ENCODE measurements around the gene PAWR. TPM values are rescaled to one million over a fixed set of nuclear protein-coding genes. Genes with fewer than 3 reads are reported as not detected.

The PAWR gene
- polyA plus RNA-seq, result 10 to 100 TPM; 14.2 to 47.6 (median 19.2) TPM
- long read RNA-seq, donor 1, full-length matches to known transcripts, result 13 of 21 reads
- long read RNA-seq, donor 1, partial matches to known transcripts, result 8 of 21 reads
- long read RNA-seq, donor 1, other reads (novel, unspliced or antisense), result 0 of 21 reads
- long read RNA-seq, donor 2, partial matches to known transcripts, result 0 of 2 reads
- long read RNA-seq, donor 2, other reads (novel, unspliced or antisense), result 0 of 2 reads
- long read RNA-seq, donor 3, partial matches to known transcripts, result 0 of 6 reads
- long read RNA-seq, donor 3, other reads (novel, unspliced or antisense), result 0 of 6 reads
- long read RNA-seq, donor 4, result 0 reads
- long read RNA-seq, donor 5, result 0 reads
- long read RNA-seq, donor 6, full-length matches to known transcripts, result 4 of 4 reads
- long read RNA-seq, donor 6, partial matches to known transcripts, result 0 of 4 reads
- long read RNA-seq, donor 6, other reads (novel, unspliced or antisense), result 0 of 4 reads
- long read RNA-seq, donor 7, result 0 reads
- long read RNA-seq, donor 8, result 0 reads
- long read RNA-seq, donor 9, partial matches to known transcripts, result 0 of 2 reads
- long read RNA-seq, donor 9, other reads (novel, unspliced or antisense), result 0 of 2 reads
- long read RNA-seq, donor 10, full-length matches to known transcripts, result 8 of 8 reads
- long read RNA-seq, donor 10, partial matches to known transcripts, result 0 of 8 reads
- long read RNA-seq, donor 10, other reads (novel, unspliced or antisense), result 0 of 8 reads

- FAIRE-seq (no peak), DNase-seq (peak; percentile 88 to 94)
- Histone ChIP-seq H3K27ac (ENCODE audit: low read depth in 1 of 3, low read length in 2 of 3) (peak within 1 kb of the TSS; percentile 86 to 99 (median 91)), H3K9me3 (ENCODE audit: control insufficient read depth in 2 of 2, insufficient read depth in 1 of 2, low read depth in 1 of 2, low read length in 1 of 2) (no peaks in the 10 kb centered on the region), H3K27me3 (ENCODE audit: control insufficient read depth in 3 of 3, insufficient read depth in 3 of 3, low read length in 3 of 3) (no peaks in the 10 kb centered on the region), H3K4me3 (ENCODE audit: low read depth in 1 of 3, low read length in 3 of 3) (peak within 1 kb of the TSS; percentile 90 to 97 (median 92)), H3K4me1 (ENCODE audit: control insufficient read depth in 3 of 3, insufficient read depth in 2 of 3, low read depth in 1 of 3, low read length in 2 of 3) (peaks cover 0 to 5% (median 3%) of the 10 kb centered on the region in 3 donors), H3K36me3 (ENCODE audit: control insufficient read depth in 3 of 3, insufficient read depth in 2 of 3, low read depth in 1 of 3, low read length in 3 of 3) (no peaks in the 10 kb centered on the region)
- WGBS, 3 donors, result 0 to 1% (median 1%) methylated on average over 61 to 107 of the region's 107 CpGs
Observed at GRCh38 chr12:79690638-79691510, at the start of gene PAWR. Gene PAWR (minus strand): TSS chr12:79690964. CDS start chr12:79690244, 720 bp downstream.

GRCh38 chr12:79737875-79738718 is 47.3 kb upstream of the PAWR start:
- no peak for FAIRE-seq
- no peak overlapping the region for H3K27ac ChIP-seq (ENCODE audit: low read depth in 1 of 3, low read length in 2 of 3)
- H3K4me3 ChIP-seq (ENCODE audit: low read depth in 1 of 3, low read length in 3 of 3), result no peak overlapping the region
- no peaks in the 10 kb centered on the region for H3K36me3 ChIP-seq (ENCODE audit: control insufficient read depth in 3 of 3, insufficient read depth in 2 of 3, low read depth in 1 of 3, low read length in 3 of 3)
- no peaks in the 10 kb centered on the region for H3K9me3 ChIP-seq (ENCODE audit: control insufficient read depth in 2 of 2, insufficient read depth in 1 of 2, low read depth in 1 of 2, low read length in 1 of 2)
- H3K27me3 ChIP-seq (ENCODE audit: control insufficient read depth in 3 of 3, insufficient read depth in 3 of 3, low read length in 3 of 3), result no peaks in the 10 kb centered on the region
- peak; percentile 77 for DNase-seq
- 2 to 11% (median 3%) methylated on average over 4 of the region's 4 CpGs for WGBS, 3 donors
- H3K4me1 ChIP-seq (ENCODE audit: control insufficient read depth in 3 of 3, insufficient read depth in 2 of 3, low read depth in 1 of 3, low read length in 2 of 3), result no peaks in the 10 kb centered on the region

- H3K4me3 ChIP-seq (ENCODE audit: low read depth in 1 of 3, low read length in 3 of 3), result no peak overlapping the region
- no peak for FAIRE-seq
- no peaks in the 10 kb centered on the region for H3K27me3 ChIP-seq (ENCODE audit: control insufficient read depth in 3 of 3, insufficient read depth in 3 of 3, low read length in 3 of 3)
- H3K27ac ChIP-seq (ENCODE audit: low read depth in 1 of 3, low read length in 2 of 3), result no peak overlapping the region
- no peaks in the 10 kb centered on the region for H3K36me3 ChIP-seq (ENCODE audit: control insufficient read depth in 3 of 3, insufficient read depth in 2 of 3, low read depth in 1 of 3, low read length in 3 of 3)
- no peak for DNase-seq
- H3K4me1 ChIP-seq (ENCODE audit: control insufficient read depth in 3 of 3, insufficient read depth in 2 of 3, low read depth in 1 of 3, low read length in 2 of 3), result no peaks in the 10 kb centered on the region
- H3K9me3 ChIP-seq (ENCODE audit: control insufficient read depth in 2 of 2, insufficient read depth in 1 of 2, low read depth in 1 of 2, low read length in 1 of 2), result no peaks in the 10 kb centered on the region
Observed at GRCh38 chr12:79732638-79733037, 41.9 kb upstream of the PAWR start.

GRCh38 chr12:79725987-79726386 is 35.2 kb upstream of the PAWR start:
- no peaks in the 10 kb centered on the region for H3K36me3 ChIP-seq (ENCODE audit: control insufficient read depth in 3 of 3, insufficient read depth in 2 of 3, low read depth in 1 of 3, low read length in 3 of 3)
- H3K4me3 ChIP-seq (ENCODE audit: low read depth in 1 of 3, low read length in 3 of 3), result no peak overlapping the region
- DNase-seq (no peak), FAIRE-seq (no peak)
- no peaks in the 10 kb centered on the region for H3K27me3 ChIP-seq (ENCODE audit: control insufficient read depth in 3 of 3, insufficient read depth in 3 of 3, low read length in 3 of 3)
- no peak overlapping the region for H3K27ac ChIP-seq (ENCODE audit: low read depth in 1 of 3, low read length in 2 of 3)
- H3K4me1 ChIP-seq (ENCODE audit: control insufficient read depth in 3 of 3, insufficient read depth in 2 of 3, low read depth in 1 of 3, low read length in 2 of 3), result no peaks in the 10 kb centered on the region
- WGBS, 3 donors, result 78 to 88% (median 84%) methylated on average over 1 of the region's 1 CpG
- H3K9me3 ChIP-seq (ENCODE audit: control insufficient read depth in 2 of 2, insufficient read depth in 1 of 2, low read depth in 1 of 2, low read length in 1 of 2), result no peaks in the 10 kb centered on the region

GRCh38 chr12:79717006-79717405 is 26.2 kb upstream of the PAWR start:
- no peak for DNase-seq
- Histone ChIP-seq H3K4me1 (ENCODE audit: control insufficient read depth in 3 of 3, insufficient read depth in 2 of 3, low read depth in 1 of 3, low read length in 2 of 3) (no peaks in the 10 kb centered on the region), H3K27ac (ENCODE audit: low read depth in 1 of 3, low read length in 2 of 3) (no peak overlapping the region), H3K27me3 (ENCODE audit: control insufficient read depth in 3 of 3, insufficient read depth in 3 of 3, low read length in 3 of 3) (no peaks in the 10 kb centered on the region), H3K36me3 (ENCODE audit: control insufficient read depth in 3 of 3, insufficient read depth in 2 of 3, low read depth in 1 of 3, low read length in 3 of 3) (no peaks in the 10 kb centered on the region), H3K4me3 (ENCODE audit: low read depth in 1 of 3, low read length in 3 of 3) (no peak overlapping the region), H3K9me3 (ENCODE audit: control insufficient read depth in 2 of 2, insufficient read depth in 1 of 2, low read depth in 1 of 2, low read length in 1 of 2) (no peaks in the 10 kb centered on the region)
- no peak for FAIRE-seq
- WGBS, 3 donors, result 92 to 95% (median 95%) methylated on average over 4 of the region's 4 CpGs

- WGBS, 3 donors, result 94 to 95% (median 94%) methylated on average over 3 of the region's 3 CpGs
- FAIRE-seq, result no peak
- Histone ChIP-seq H3K4me1 (ENCODE audit: control insufficient read depth in 3 of 3, insufficient read depth in 2 of 3, low read depth in 1 of 3, low read length in 2 of 3) (no peaks in the 10 kb centered on the region), H3K27ac (ENCODE audit: low read depth in 1 of 3, low read length in 2 of 3) (no peak overlapping the region), H3K36me3 (ENCODE audit: control insufficient read depth in 3 of 3, insufficient read depth in 2 of 3, low read depth in 1 of 3, low read length in 3 of 3) (no peaks in the 10 kb centered on the region), H3K9me3 (ENCODE audit: control insufficient read depth in 2 of 2, insufficient read depth in 1 of 2, low read depth in 1 of 2, low read length in 1 of 2) (no peaks in the 10 kb centered on the region), H3K27me3 (ENCODE audit: control insufficient read depth in 3 of 3, insufficient read depth in 3 of 3, low read length in 3 of 3) (peaks cover 0 to 5% (median 0%) of the 10 kb centered on the region in 3 donors), H3K4me3 (ENCODE audit: low read depth in 1 of 3, low read length in 3 of 3) (no peak overlapping the region)
- DNase-seq, result no peak
Observed at GRCh38 chr12:79715308-79715707, 24.5 kb upstream of the PAWR start.

GRCh38 chr12:79710707-79711483 is 20.1 kb upstream of the PAWR start:
- DNase-seq (peak in 1 of 2 donors; percentile 5), FAIRE-seq (no peak)
- peaks cover 0 to 5% (median 0%) of the 10 kb centered on the region in 3 donors for H3K27me3 ChIP-seq (ENCODE audit: control insufficient read depth in 3 of 3, insufficient read depth in 3 of 3, low read length in 3 of 3)
- no peaks in the 10 kb centered on the region for H3K36me3 ChIP-seq (ENCODE audit: control insufficient read depth in 3 of 3, insufficient read depth in 2 of 3, low read depth in 1 of 3, low read length in 3 of 3)
- H3K9me3 ChIP-seq (ENCODE audit: control insufficient read depth in 2 of 2, insufficient read depth in 1 of 2, low read depth in 1 of 2, low read length in 1 of 2), result no peaks in the 10 kb centered on the region
- no peak overlapping the region for H3K4me3 ChIP-seq (ENCODE audit: low read depth in 1 of 3, low read length in 3 of 3)
- WGBS, 3 donors, result 70 to 76% (median 73%) methylated on average over 31 to 50 of the region's 50 CpGs
- H3K27ac ChIP-seq (ENCODE audit: low read depth in 1 of 3, low read length in 2 of 3), result no peak overlapping the region
- H3K4me1 ChIP-seq (ENCODE audit: control insufficient read depth in 3 of 3, insufficient read depth in 2 of 3, low read depth in 1 of 3, low read length in 2 of 3), result no peaks in the 10 kb centered on the region

All from small intestine (tissue), 16 donors.